Neuronal stem cell (in vitro differentiated cells): Measurements from ENCODE around the gene ACTN1.
"Not testable (repeated sequence)": the region's sequence is repeated elsewhere in the genome, so short reads cannot be mapped to it uniquely, and the experiment has no call there.

Experiments used
- DNase-seq: peaks from one replicate; pipeline ENCODE4 v3.0.0-alpha.2; 2013; ENCODE audit warnings: low spot score
- H2AFZ ChIP-seq: one replicate; pipeline ENCODE4 v1.6.1; 2013; ENCODE audit warnings: mild to moderate bottlenecking, low read length, inconsistent platforms
- H2AK5ac ChIP-seq: 2 replicates; pipeline ENCODE4 v1.6.1; 2013; ENCODE audit warnings: low read depth, mild to moderate bottlenecking, inconsistent platforms, low read length, moderate library complexity, mixed read lengths
- H2BK120ac ChIP-seq: 2 replicates; pipeline ENCODE4 v1.6.1; 2013; ENCODE audit warnings: low read depth, mild to moderate bottlenecking, inconsistent platforms, low read length, moderate library complexity, mixed read lengths
- H2BK12ac ChIP-seq: one replicate; pipeline ENCODE4 v1.6.1; 2013; ENCODE audit warnings: low read length, inconsistent platforms
- H2BK15ac ChIP-seq: 2 replicates; pipeline ENCODE4 v1.6.1; 2013; ENCODE audit warnings: mild to moderate bottlenecking, low read length, inconsistent platforms, mixed read lengths
- H2BK5ac ChIP-seq: one replicate; pipeline ENCODE4 v1.6.1; 2013; ENCODE audit warnings: inconsistent platforms, mild to moderate bottlenecking, low read length, moderate library complexity
- H3K14ac ChIP-seq: one replicate; pipeline ENCODE4 v1.6.1; 2013; ENCODE audit warnings: low read length, inconsistent platforms
- H3K18ac ChIP-seq: 2 replicates; pipeline ENCODE4 v1.6.1; 2013; ENCODE audit warnings: low read length, inconsistent platforms
- H3K23ac ChIP-seq: 2 replicates; pipeline ENCODE4 v1.6.1; 2013; ENCODE audit warnings: low read depth, mild to moderate bottlenecking, mixed read lengths, low read length, inconsistent platforms; ENCODE audit not compliant: poor library complexity
- H3K27ac ChIP-seq: replicated peaks from 3 replicates; pipeline ENCODE4 v1.5.1; 2013; ENCODE audit warnings: low read length, inconsistent platforms
- H3K27me3 ChIP-seq, 3 experiments: 2 replicates each; pipeline ENCODE4 v1.6.1; 2013; ENCODE audit warnings: low read length in 3 of 3, mild to moderate bottlenecking in 2 of 3, inconsistent platforms in 1 of 3, low read depth in 1 of 3, mixed read lengths in 1 of 3, moderate library complexity in 1 of 3; ENCODE audit not compliant: control insufficient read depth in 3 of 3, insufficient read depth in 3 of 3
- H3K36me3 ChIP-seq, 2 donors: replicated peaks in 1 of 2; 2 replicates each; pipeline ENCODE4 v1.6.1; 2013; ENCODE audit warnings: low read length in 2 of 2; ENCODE audit not compliant: control insufficient read depth in 2 of 2, insufficient read depth in 2 of 2
- H3K4ac ChIP-seq: 2 replicates; pipeline ENCODE4 v1.6.1; 2013; ENCODE audit warnings: inconsistent platforms, mild to moderate bottlenecking, low read length, moderate library complexity
- H3K4me1 ChIP-seq, 2 donors: 1 replicate in 1 of 2; 2 replicates in 1 of 2; pipeline ENCODE4 v1.6.1; 2013; ENCODE audit warnings: low read length in 2 of 2, low read depth in 1 of 2; ENCODE audit not compliant: control insufficient read depth in 2 of 2, insufficient read depth in 1 of 2
- H3K4me2 ChIP-seq: one replicate; pipeline ENCODE4 v1.6.1; 2013; ENCODE audit warnings: mild to moderate bottlenecking, low read length, inconsistent platforms; ENCODE audit not compliant: insufficient read depth, poor library complexity, severe bottlenecking
- H3K4me3 ChIP-seq, 2 donors: 2 replicates each; pipeline ENCODE4 v1.5.1; 2013; ENCODE audit warnings: low read length in 2 of 2, mild to moderate bottlenecking in 2 of 2, inconsistent platforms in 1 of 2, moderate library complexity in 1 of 2
- H3K79me1 ChIP-seq: one replicate; pipeline ENCODE4 v1.6.1; 2013; ENCODE audit warnings: low read depth, mild to moderate bottlenecking, inconsistent platforms, low read length, moderate library complexity
- H3K9ac ChIP-seq: one replicate; pipeline ENCODE4 v1.6.1; 2013; ENCODE audit warnings: mild to moderate bottlenecking, low read depth, low read length, inconsistent platforms; ENCODE audit not compliant: poor library complexity
- H3K9me3 ChIP-seq, 2 donors: replicated peaks in 1 of 2; 2 replicates each; pipeline versions ENCODE3 to v1.6.1; 2013; ENCODE audit warnings: low read length in 2 of 2, mild to moderate bottlenecking in 2 of 2, inconsistent platforms in 1 of 2, low read depth in 1 of 2, mixed read lengths in 1 of 2, moderate library complexity in 1 of 2; ENCODE audit not compliant: control insufficient read depth in 2 of 2, insufficient read depth in 1 of 2
- H4K8ac ChIP-seq: one replicate; pipeline ENCODE4 v1.6.1; 2013; ENCODE audit warnings: low read depth, mild to moderate bottlenecking, inconsistent platforms, low read length, moderate library complexity
- H4K91ac ChIP-seq: one replicate; pipeline ENCODE4 v1.6.1; 2013; ENCODE audit warnings: low read length, low read depth, mild to moderate bottlenecking, inconsistent platforms; ENCODE audit not compliant: poor library complexity
- WGBS, 2 donors: extraction: QIAGEN DNeasy Blood & Tissue Kit; methylation state at CpG; one replicate each; pipeline ENCODE4 v1.1.7; 2013; ENCODE audit warnings: missing lambda C conversion rate in 2 of 2, mixed read lengths in 1 of 2; ENCODE audit not compliant: insufficient read length in 2 of 2, insufficient replicate concordance in 1 of 2; ENCODE audit errors: extremely low coverage in 2 of 2; 5-methylcytosine and 5-hydroxymethylcytosine counted together

The ACTN1 gene

GRCh38 chr14:68849416-68849815 lies 129.7 kb downstream of the ACTN1 start:
- peak overlapping the region; percentile 10 for H2BK15ac ChIP-seq
- H3K14ac ChIP-seq: no peak overlapping the region
- no peaks in the 10 kb centered on the region for H3K27me3 ChIP-seq
- H3K18ac ChIP-seq: peak overlapping the region; percentile 35
- no CpG with 5 or more reads among the region's 3 CpGs for WGBS, 2 donors
- H2BK12ac ChIP-seq: no peak overlapping the region
- no peak overlapping the region for H3K4me3 ChIP-seq
- H2BK5ac ChIP-seq: no peak overlapping the region
- H3K23ac ChIP-seq: no peak overlapping the region
- no peak overlapping the region for H4K91ac ChIP-seq
- no peaks in the 10 kb centered on the region for H3K79me1 ChIP-seq
- no peaks in the 10 kb centered on the region for H3K36me3 ChIP-seq
- no peak overlapping the region for H3K4me2 ChIP-seq
- no peak overlapping the region for H2BK120ac ChIP-seq
- no peak overlapping the region for H3K9ac ChIP-seq
- no peak overlapping the region for H3K4ac ChIP-seq
- H3K9me3 ChIP-seq: peaks cover 1 to 11% of the 10 kb centered on the region in 2 donors
- peak overlapping the region; percentile 41 for H2AK5ac ChIP-seq
- H2AFZ ChIP-seq: peak overlapping the region; percentile 33
- H4K8ac ChIP-seq: no peak overlapping the region
- no peak overlapping the region for H3K27ac ChIP-seq
- no peak for DNase-seq
- no peaks in the 10 kb centered on the region for H3K4me1 ChIP-seq

GRCh38 chr14:68848253-68848652 lies 130.8 kb downstream of the ACTN1 start:
- Histone ChIP-seq H3K79me1 (no peaks in the 10 kb centered on the region), H2BK12ac (no peak overlapping the region), H4K8ac (no peak overlapping the region), H3K4me3 (no peak overlapping the region), H2BK15ac (no peak overlapping the region), H3K18ac (no peak overlapping the region), H2BK5ac (no peak overlapping the region), H2BK120ac (no peak overlapping the region), H3K4me2 (no peak overlapping the region), H2AK5ac (no peak overlapping the region), H2AFZ (no peak overlapping the region), H3K14ac (no peak overlapping the region), H3K36me3 (no peaks in the 10 kb centered on the region), H3K9ac (no peak overlapping the region), H3K27ac (no peak overlapping the region), H4K91ac (no peak overlapping the region), H3K4ac (no peak overlapping the region), H3K4me1 (peaks cover 0 to 5% of the 10 kb centered on the region in 2 donors), H3K27me3 (no peaks in the 10 kb centered on the region), H3K9me3 (peaks cover 1 to 7% of the 10 kb centered on the region in 2 donors), H3K23ac (no peak overlapping the region)
- no peak for DNase-seq
- no CpG with 5 or more reads among the region's 1 CpG for WGBS, 2 donors

GRCh38 chr14:68847640-68848039 lies 131.5 kb downstream of the ACTN1 start:
- not testable (repeated sequence) for H2AFZ ChIP-seq, H2BK15ac ChIP-seq, H3K27me3 ChIP-seq, H3K9me3 ChIP-seq, H3K4ac ChIP-seq, H3K79me1 ChIP-seq, H2BK12ac ChIP-seq, H3K14ac ChIP-seq, H3K4me2 ChIP-seq, H3K4me1 ChIP-seq, H3K9ac ChIP-seq, H3K4me3 ChIP-seq, H3K18ac ChIP-seq, DNase-seq, H2AK5ac ChIP-seq, H4K8ac ChIP-seq, H3K27ac ChIP-seq, H2BK5ac ChIP-seq, H3K36me3 ChIP-seq, H2BK120ac ChIP-seq, H3K23ac ChIP-seq, H4K91ac ChIP-seq
- no CpG with 5 or more reads among the region's 4 CpGs for WGBS, 2 donors

GRCh38 chr14:68846466-68846865 lies 132.6 kb downstream of the ACTN1 start:
- H2AK5ac ChIP-seq: no peak overlapping the region
- no peak overlapping the region for H3K14ac ChIP-seq
- no peak overlapping the region for H3K23ac ChIP-seq
- H4K8ac ChIP-seq: no peak overlapping the region
- no peak overlapping the region for H3K4me2 ChIP-seq
- H3K18ac ChIP-seq: no peak overlapping the region
- no peak overlapping the region for H2BK12ac ChIP-seq
- no peak overlapping the region for H2BK5ac ChIP-seq
- H3K79me1 ChIP-seq: no peaks in the 10 kb centered on the region
- peaks cover 1 to 3% of the 10 kb centered on the region in 2 donors for H3K9me3 ChIP-seq
- no peak overlapping the region for H4K91ac ChIP-seq
- H3K27ac ChIP-seq: no peak overlapping the region
- no peak overlapping the region for H3K9ac ChIP-seq
- H3K36me3 ChIP-seq: no peaks in the 10 kb centered on the region
- no peak overlapping the region for H3K4me3 ChIP-seq
- H3K27me3 ChIP-seq: no peaks in the 10 kb centered on the region
- WGBS, 2 donors: no CpG with 5 or more reads among the region's 3 CpGs
- H3K4me1 ChIP-seq: peaks cover 0 to 7% of the 10 kb centered on the region in 2 donors
- H2BK120ac ChIP-seq: no peak overlapping the region
- H2BK15ac ChIP-seq: no peak overlapping the region
- no peak for DNase-seq
- H2AFZ ChIP-seq: no peak overlapping the region
- H3K4ac ChIP-seq: no peak overlapping the region
